Neural progenitor cell (in vitro differentiated cells): ENCODE data around the gene GPR42. TPM values are rescaled to one million over a fixed set of nuclear protein-coding genes. Genes with fewer than 3 reads are reported as not detected.

ENCODE experiments used
- DNase-seq: peaks from one replicate; pipeline ENCODE4 v3.0.0-alpha.2; 2016; ENCODE audit warnings: low spot score
- H2AFZ ChIP-seq: fragments of 200-600 bp; sonication (generic); replicated peaks from 2 replicates; pipeline ENCODE4 v1.6.1; 2016; ENCODE audit warnings: antibody characterized with exemption
- H3F3A ChIP-seq: fragments of 200-600 bp; sonication (generic); 2 replicates; pipeline ENCODE4 v1.6.1; 2016; ENCODE audit warnings: antibody characterized with exemption, low read depth
- H3K27ac ChIP-seq: fragments of 200-600 bp; sonication (generic); 2 replicates; pipeline ENCODE4 v1.5.1; 2016; ENCODE audit warnings: mild to moderate bottlenecking
- H3K27me3 ChIP-seq: fragments of 200-600 bp; sonication (generic); 2 replicates; pipeline ENCODE4 v1.6.1; 2016; ENCODE audit warnings: mild to moderate bottlenecking, moderate library complexity
- H3K36me3 ChIP-seq: fragments of 200-600 bp; sonication (generic); 2 replicates; pipeline ENCODE4 v1.5.1; 2016
- H3K4me1 ChIP-seq: fragments of 200-600 bp; sonication (generic); 2 replicates; pipeline ENCODE4 v1.6.1; 2016; ENCODE audit warnings: mixed run types
- H3K4me2 ChIP-seq: fragments of 200-600 bp; sonication (generic); 2 replicates; pipeline ENCODE4 v1.6.1; 2016
- H3K4me3 ChIP-seq: fragments of 200-600 bp; sonication (generic); 2 replicates; pipeline ENCODE4 v1.5.1; 2016
- H3K79me2 ChIP-seq: fragments of 200-600 bp; sonication (generic); 2 replicates; pipeline ENCODE4 v1.6.1; 2016; ENCODE audit warnings: low read depth
- H3K9ac ChIP-seq: fragments of 200-600 bp; sonication (generic); 2 replicates; pipeline ENCODE4 v1.6.1; 2016
- H3K9me3 ChIP-seq: fragments of 200-600 bp; sonication (generic); 2 replicates; pipeline ENCODE4 v1.5.1; 2016; ENCODE audit warnings: low read depth
- H4K20me1 ChIP-seq: fragments of 200-600 bp; sonication (generic); 2 replicates; pipeline ENCODE4 v1.6.1; 2016; ENCODE audit warnings: low read depth
- H3K27ac Mint-ChIP-seq: 3 replicates; pipeline ENCODE4 v1.8.0; 2021; ENCODE audit warnings: mixed read lengths
- H3K27me3 Mint-ChIP-seq: 2 replicates; pipeline ENCODE4 v1.8.0; 2022; ENCODE audit warnings: low read depth, mild to moderate bottlenecking, inconsistent platforms, moderate library complexity, mixed read lengths; ENCODE audit not compliant: insufficient read depth
- H3K36me3 Mint-ChIP-seq: 3 replicates; pipeline ENCODE4 v1.8.0; 2021; ENCODE audit warnings: mixed read lengths
- H3K4me1 Mint-ChIP-seq: 3 replicates; pipeline ENCODE4 v1.8.0; 2021; ENCODE audit warnings: mixed read lengths
- H3K4me3 Mint-ChIP-seq: 3 replicates; pipeline ENCODE4 v1.8.0; 2021; ENCODE audit warnings: mild to moderate bottlenecking, moderate library complexity, mixed read lengths
- H3K9me3 Mint-ChIP-seq: 3 replicates; pipeline ENCODE4 v1.8.0; 2020; ENCODE audit warnings: mixed read lengths
- CTCF ChIP-seq: fragments of 200-600 bp; sonication (generic); IDR thresholded peaks from 2 replicates; pipeline ENCODE4 v1.5.1; 2017; ENCODE audit warnings: antibody characterized with exemption, mild to moderate bottlenecking
- EZH2 ChIP-seq: fragments of 200-600 bp; sonication (generic); IDR thresholded peaks from 2 replicates; pipeline ENCODE4 v1.6.1; 2017; ENCODE audit warnings: antibody characterized with exemption, mild to moderate bottlenecking, moderate library complexity
- EZH2phosphoT487 ChIP-seq: fragments of 200-600 bp; sonication (generic); IDR thresholded peaks from 2 replicates; pipeline ENCODE4 v1.6.1; 2017; ENCODE audit warnings: antibody characterized with exemption
- total RNA-seq: library from RNA; depleted of rRNA; stranded (reverse); fragments of >200 nt; gene quantifications from 2 replicates; pipeline ENCODE4 v1.2.3, GENCODE V29; 2015; ENCODE audit warnings: low replicate concordance

The GPR42 gene
- total RNA-seq, 1 donor from 2014 or later = not detected

- no peak for TF ChIP-seq EZH2
- Mint-ChIP-seq H3K27ac (no peak overlapping the region), H3K27me3 (no peaks in the 10 kb centered on the region), H3K4me3 (no peak overlapping the region), H3K36me3 (no peaks in the 10 kb centered on the region), H3K4me1 (no peaks in the 10 kb centered on the region), H3K9me3 (no peaks in the 10 kb centered on the region)
- Histone ChIP-seq H3K4me1 (no peaks in the 10 kb centered on the region), H3K79me2 (no peaks in the 10 kb centered on the region), H3K4me2 (no peak overlapping the region), H3K9ac (no peak overlapping the region), H3K4me3 (no peak overlapping the region), H2AFZ (no peak overlapping the region), H3F3A (no peaks in the 10 kb centered on the region), H4K20me1 (no peaks in the 10 kb centered on the region), H3K36me3 (no peaks in the 10 kb centered on the region), H3K9me3 (no peaks in the 10 kb centered on the region), H3K27ac (no peak overlapping the region), H3K27me3 (no peaks in the 10 kb centered on the region)
- DNase-seq = no peak
These were observed 40.4 kb upstream of the GPR42 start for GRCh38 chr19:35330475-35330874.

DNA sequence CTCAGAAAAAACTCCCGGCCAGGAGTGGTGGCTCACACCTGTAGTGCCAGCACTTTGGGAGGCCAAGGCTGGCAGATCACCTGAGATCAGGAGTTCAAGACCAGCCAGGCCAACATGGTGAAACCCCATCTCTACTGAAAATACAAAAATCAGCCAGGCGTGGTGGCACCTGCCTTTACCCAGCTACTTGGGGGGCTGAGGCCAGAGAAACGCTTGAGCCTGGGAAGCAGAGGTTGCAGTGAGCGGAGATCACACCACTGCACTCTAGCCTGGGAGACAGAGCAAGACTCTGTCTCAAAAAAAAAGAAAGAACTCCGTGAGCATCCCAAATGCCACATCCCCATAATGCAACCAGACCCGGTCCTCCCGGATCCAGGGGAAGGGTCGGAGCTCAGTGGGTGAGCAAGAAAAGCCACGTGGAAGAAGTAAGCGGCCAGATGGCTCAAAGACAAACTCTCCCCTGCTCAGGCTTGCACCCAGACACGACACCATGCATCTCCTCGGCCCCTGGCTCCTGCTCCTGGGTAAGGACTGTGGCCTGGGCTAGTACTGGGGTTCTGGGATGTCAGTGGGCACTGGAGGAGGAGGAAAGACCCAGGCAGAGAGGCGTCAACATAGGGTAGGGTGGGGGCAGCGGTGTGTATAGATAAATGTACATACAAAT, 39.2 kb upstream of the GPR42 start:
- Histone ChIP-seq H3K27me3 (no peaks in the 10 kb centered on the region), H3K27ac (no peak overlapping the region), H3F3A (no peaks in the 10 kb centered on the region), H3K4me2 (no peak overlapping the region), H3K9me3 (no peaks in the 10 kb centered on the region), H3K4me3 (no peak overlapping the region), H3K4me1 (no peaks in the 10 kb centered on the region), H3K9ac (no peak overlapping the region), H4K20me1 (no peaks in the 10 kb centered on the region), H3K36me3 (no peaks in the 10 kb centered on the region), H3K79me2 (no peaks in the 10 kb centered on the region), H2AFZ (no peak overlapping the region)
- Mint-ChIP-seq H3K27me3 (peaks cover 3% of the 10 kb centered on the region), H3K9me3 (no peaks in the 10 kb centered on the region), H3K4me3 (no peak overlapping the region), H3K36me3 (no peaks in the 10 kb centered on the region), H3K4me1 (peaks cover 3% of the 10 kb centered on the region), H3K27ac (no peak overlapping the region)
- no peak for TF ChIP-seq CTCF
- no peak for TF ChIP-seq EZH2phosphoT487
- no peak for TF ChIP-seq EZH2
- no peak for DNase-seq

DNA sequence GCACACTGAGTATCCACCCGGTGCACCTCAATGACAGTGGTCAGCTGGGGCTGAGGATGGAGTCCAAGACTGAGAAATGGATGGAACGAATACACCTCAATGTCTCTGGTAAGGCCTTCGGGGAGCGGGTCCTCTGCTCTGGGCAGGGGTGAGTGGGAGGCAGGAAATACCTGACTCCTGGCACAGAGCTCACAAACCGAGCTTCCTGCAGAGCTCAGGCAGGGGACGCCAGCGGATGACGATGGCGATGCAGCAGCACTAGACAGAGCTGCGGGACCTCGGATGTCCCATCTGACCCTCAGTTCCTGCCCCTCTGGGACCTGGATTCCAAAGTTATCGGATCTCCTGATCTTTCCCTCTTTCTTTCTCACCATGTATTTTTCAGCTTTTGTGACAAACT, 38.1 kb upstream of the GPR42 start:
- H3K27me3 Mint-ChIP-seq = peaks cover 5% of the 10 kb centered on the region
- H3K36me3 ChIP-seq = no peaks in the 10 kb centered on the region
- DNase-seq = no peak

More for the DNA sequence above, 38.1 kb upstream of the GPR42 start:
- Mint-ChIP-seq H3K27ac (no peak overlapping the region), H3K4me1 (peaks cover 3% of the 10 kb centered on the region), H3K9me3 (no peaks in the 10 kb centered on the region), H3K36me3 (no peaks in the 10 kb centered on the region), H3K4me3 (no peak overlapping the region)
- Histone ChIP-seq H3K27me3 (no peaks in the 10 kb centered on the region), H3K4me1 (no peaks in the 10 kb centered on the region), H3K27ac (no peak overlapping the region), H3K4me2 (no peak overlapping the region), H3K9ac (no peak overlapping the region), H3F3A (no peaks in the 10 kb centered on the region), H3K79me2 (no peaks in the 10 kb centered on the region), H3K4me3 (no peak overlapping the region), H3K9me3 (no peaks in the 10 kb centered on the region), H2AFZ (no peak overlapping the region), H4K20me1 (no peaks in the 10 kb centered on the region)
- TF ChIP-seq CTCF (no peak), EZH2phosphoT487 (no peak), EZH2 (no peak)
